Measurements from ENCODE around the gene C3AR1. TPM values are rescaled to one million over a fixed set of nuclear protein-coding genes. Genes with fewer than 3 reads are reported as not detected.
A peak's percentile ranks its signal among the peaks of the same experiment; 100 is the strongest.
"Not testable (repeated sequence)": the region's sequence is repeated elsewhere in the genome, so short reads cannot be mapped to it uniquely, and the experiment has no call there.

Gene C3AR1
- total and polyA plus RNA-seq, 4 donors = 1.5 to 8.8 (median 5.0) TPM

GRCh38 chr12:8076366-8076765, 10.2 kb upstream of the C3AR1 start:
- no peak for TF ChIP-seq ZBTB33 (IDR thresholded peaks at IDR 0.05)
- no peak for TF ChIP-seq GABPA (IDR thresholded peaks at IDR 0.05 in 1 of 2, conservative IDR thresholded peaks at IDR 0.05 in 1 of 2)
- TF ChIP-seq SP1 (IDR thresholded peaks at IDR 0.05) = peak; percentile 8
- TF ChIP-seq RAD21 (IDR thresholded peaks at IDR 0.05) = peak in 1 of 2 donors; percentile 35
- TF ChIP-seq HNF4A (conservative IDR thresholded peaks at IDR 0.05) = peak; percentile 41 to 54
- TF ChIP-seq JUND (IDR thresholded peaks at IDR 0.05) = peak; percentile 17 to 50
- no peak for TF ChIP-seq REST (IDR thresholded peaks at IDR 0.05)
- peak; percentile 53 to 63 for TF ChIP-seq RXRA (IDR thresholded peaks at IDR 0.05)
- Histone ChIP-seq H3K4me1 (ENCODE audit: control insufficient read depth in 4 of 4, insufficient read depth in 4 of 4, low read length in 3 of 4) (peaks cover 0 to 9% (median 2%) of the 10 kb centered on the region in 4 donors), H3K9ac (ENCODE audit: low read depth in 1 of 2, low read length in 2 of 2) (no peak overlapping the region), H3K27ac (ENCODE audit: low read depth in 1 of 2, low read length in 2 of 2) (no peak overlapping the region), H3K4me3 (ENCODE audit: low read depth in 1 of 3, low read length in 3 of 3) (no peak overlapping the region), H3K9me3 (ENCODE audit: control insufficient read depth in 4 of 4, low read length in 3 of 4) (no peaks in the 10 kb centered on the region), H3K36me3 (ENCODE audit: control insufficient read depth in 4 of 4, insufficient read depth in 3 of 4, low read depth in 1 of 4, low read length in 3 of 4) (no peaks in the 10 kb centered on the region), H3K27me3 (ENCODE audit: control insufficient read depth in 4 of 4, insufficient read depth in 4 of 4, low read length in 3 of 4) (no peaks in the 10 kb centered on the region)
- WGBS = 48% methylated on average over 4 of the region's 4 CpGs
- DNase-seq (ENCODE audit: low spot score) = no peak

- H3K4me1 ChIP-seq (ENCODE audit: control insufficient read depth in 4 of 4, insufficient read depth in 4 of 4, low read length in 3 of 4) = peaks cover 0 to 6% (median 2%) of the 10 kb centered on the region in 4 donors
- no peak overlapping the region for H3K4me3 ChIP-seq (ENCODE audit: low read depth in 1 of 3, low read length in 3 of 3)
- no peak overlapping the region for H3K27ac ChIP-seq (ENCODE audit: low read depth in 1 of 2, low read length in 2 of 2)
- H3K27me3 ChIP-seq (ENCODE audit: control insufficient read depth in 4 of 4, insufficient read depth in 4 of 4, low read length in 3 of 4) = no peaks in the 10 kb centered on the region
- WGBS = 78% methylated on average over 6 of the region's 6 CpGs
- no peaks in the 10 kb centered on the region for H3K9me3 ChIP-seq (ENCODE audit: control insufficient read depth in 4 of 4, low read length in 3 of 4)
- H3K36me3 ChIP-seq (ENCODE audit: control insufficient read depth in 4 of 4, insufficient read depth in 3 of 4, low read depth in 1 of 4, low read length in 3 of 4) = no peaks in the 10 kb centered on the region
- TF ChIP-seq REST (IDR thresholded peaks at IDR 0.05) = no peak
- no peak for TF ChIP-seq CTCF (IDR thresholded peaks at IDR 0.05; ENCODE audit: low read depth, low read length, missing input control)
- TF ChIP-seq SP1 (IDR thresholded peaks at IDR 0.05) = no peak
- no peak for TF ChIP-seq RXRA (IDR thresholded peaks at IDR 0.05)
- no peak for DNase-seq (ENCODE audit: low spot score)
- no peak overlapping the region for H3K9ac ChIP-seq (ENCODE audit: low read depth in 1 of 2, low read length in 2 of 2)
Observed at GRCh38 chr12:8075935-8076334, 9.8 kb upstream of the C3AR1 start.

- not testable (repeated sequence) for H3K9ac ChIP-seq (ENCODE audit: low read depth in 1 of 2, low read length in 2 of 2); H3K4me3 ChIP-seq (ENCODE audit: low read depth in 1 of 3, low read length in 3 of 3); H3K36me3 ChIP-seq (ENCODE audit: control insufficient read depth in 4 of 4, insufficient read depth in 3 of 4, low read depth in 1 of 4, low read length in 3 of 4); H3K27ac ChIP-seq (ENCODE audit: low read depth in 1 of 2, low read length in 2 of 2); H3K27me3 ChIP-seq (ENCODE audit: control insufficient read depth in 4 of 4, insufficient read depth in 4 of 4, low read length in 3 of 4); H3K9me3 ChIP-seq (ENCODE audit: control insufficient read depth in 4 of 4, low read length in 3 of 4); DNase-seq (ENCODE audit: low spot score); H3K4me1 ChIP-seq (ENCODE audit: control insufficient read depth in 4 of 4, insufficient read depth in 4 of 4, low read length in 3 of 4)
- 95% methylated on average over 3 of the region's 3 CpGs for whole genome bisulfite sequencing
Observed at GRCh38 chr12:8071820-8072219, 5.7 kb upstream of the C3AR1 start.

Measured in liver (tissue), 9 donors.